DOHH2 (cell line): ENCODE results near the gene SPIRE1.

Experiments
- EZH2phosphoT487 ChIP-seq: fragments of 200-600 bp; sonication (generic); IDR thresholded peaks from 2 replicates; pipeline ENCODE4 v1.6.1; 2017; ENCODE audit warnings: borderline replicate concordance, mild to moderate bottlenecking, antibody characterized with exemption, low read length, moderate library complexity, mixed read lengths
- TF ChIP-seq, protein P1 (sequence below): fragments of 200-600 bp; sonication (generic); IDR thresholded peaks from one replicate; pipeline ENCODE4 v1.5.1; 2014; ENCODE audit warnings: antibody characterized with exemption, mild to moderate bottlenecking, low read depth, low read length; ENCODE audit not compliant: poor library complexity, severe bottlenecking

DNA sequence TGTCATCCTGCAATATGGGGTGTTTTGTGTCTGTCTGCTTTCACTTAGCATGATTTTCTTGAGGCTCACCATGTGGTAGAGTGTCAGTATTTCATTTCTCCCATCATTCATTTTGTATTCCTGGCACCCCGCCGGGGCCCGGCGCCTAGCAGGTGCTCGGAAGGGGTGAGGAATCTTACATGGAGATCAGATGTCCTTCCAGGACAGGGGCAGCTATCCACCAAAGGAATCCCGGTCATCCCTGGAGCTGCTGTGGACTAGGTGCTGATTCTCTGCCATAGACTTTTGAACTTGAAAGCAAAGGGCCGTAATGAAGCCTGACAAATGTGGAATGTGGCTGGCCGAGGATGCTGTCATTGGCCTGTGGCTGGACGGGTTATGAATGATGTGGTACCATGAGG is 247.8 kb downstream of the SPIRE1 start:
- TF ChIP-seq, protein P1, sequence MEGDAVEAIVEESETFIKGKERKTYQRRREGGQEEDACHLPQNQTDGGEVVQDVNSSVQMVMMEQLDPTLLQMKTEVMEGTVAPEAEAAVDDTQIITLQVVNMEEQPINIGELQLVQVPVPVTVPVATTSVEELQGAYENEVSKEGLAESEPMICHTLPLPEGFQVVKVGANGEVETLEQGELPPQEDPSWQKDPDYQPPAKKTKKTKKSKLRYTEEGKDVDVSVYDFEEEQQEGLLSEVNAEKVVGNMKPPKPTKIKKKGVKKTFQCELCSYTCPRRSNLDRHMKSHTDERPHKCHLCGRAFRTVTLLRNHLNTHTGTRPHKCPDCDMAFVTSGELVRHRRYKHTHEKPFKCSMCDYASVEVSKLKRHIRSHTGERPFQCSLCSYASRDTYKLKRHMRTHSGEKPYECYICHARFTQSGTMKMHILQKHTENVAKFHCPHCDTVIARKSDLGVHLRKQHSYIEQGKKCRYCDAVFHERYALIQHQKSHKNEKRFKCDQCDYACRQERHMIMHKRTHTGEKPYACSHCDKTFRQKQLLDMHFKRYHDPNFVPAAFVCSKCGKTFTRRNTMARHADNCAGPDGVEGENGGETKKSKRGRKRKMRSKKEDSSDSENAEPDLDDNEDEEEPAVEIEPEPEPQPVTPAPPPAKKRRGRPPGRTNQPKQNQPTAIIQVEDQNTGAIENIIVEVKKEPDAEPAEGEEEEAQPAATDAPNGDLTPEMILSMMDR: no peak
- no peak for TF ChIP-seq EZH2phosphoT487
